CD14-positive monocyte (primary cell): ENCODE measurements around the gene PPFIBP2. TPM values are rescaled to one million over a fixed set of nuclear protein-coding genes. Genes with fewer than 3 reads are reported as not detected.

Experiments used
- DNase-seq, 3 donors: peaks; one replicate each; pipeline ENCODE4 v3.0.0-alpha.2; 2011 to 2022
- H2AFZ ChIP-seq: 2 replicates; pipeline ENCODE4 v1.6.0; 2012; ENCODE audit warnings: mild to moderate bottlenecking, low read depth, low read length, inconsistent platforms; ENCODE audit not compliant: insufficient read depth, poor library complexity, severe bottlenecking
- H3K27ac ChIP-seq, 2 donors: 1 replicate in 1 of 2; 2 replicates in 1 of 2; pipeline ENCODE4 v1.5.1; 2012 to 2013; ENCODE audit warnings: low read length in 2 of 2, control low read depth in 1 of 2, inconsistent platforms in 1 of 2, low read depth in 1 of 2, mild to moderate bottlenecking in 1 of 2
- H3K27me3 ChIP-seq, 2 donors: one replicate each; pipeline versions ENCODE4 v1.6.0 to v1.6.1; 2011 to 2013; ENCODE audit warnings: low read length in 2 of 2; ENCODE audit not compliant: control insufficient read depth in 2 of 2, insufficient read depth in 2 of 2
- H3K36me3 ChIP-seq, 2 donors: replicated peaks in 1 of 2; 1 replicate in 1 of 2; 2 replicates in 1 of 2; pipeline versions ENCODE4 v1.5.1 to v1.6.1; 2012 to 2013; ENCODE audit warnings: low read length in 2 of 2, control low read depth in 1 of 2, inconsistent platforms in 1 of 2, mild to moderate bottlenecking in 1 of 2; ENCODE audit not compliant: insufficient read depth in 2 of 2, control insufficient read depth in 1 of 2
- H3K4me1 ChIP-seq, 2 donors: 1 replicate in 1 of 2; 2 replicates in 1 of 2; pipeline versions ENCODE4 v1.5.1 to v1.6.1; 2012 to 2013; ENCODE audit warnings: low read length in 2 of 2, control low read depth in 1 of 2, inconsistent platforms in 1 of 2, mild to moderate bottlenecking in 1 of 2, moderate library complexity in 1 of 2; ENCODE audit not compliant: insufficient read depth in 2 of 2, control insufficient read depth in 1 of 2
- H3K4me2 ChIP-seq: replicated peaks from 2 replicates; pipeline ENCODE3; 2012; ENCODE audit warnings: low read length, moderate library complexity, mild to moderate bottlenecking; ENCODE audit not compliant: poor library complexity, severe bottlenecking; ENCODE audit errors: extremely low read depth
- H3K4me3 ChIP-seq, 3 experiments: fragments of 200-600 bp in 1 of 3; sonication (generic) in 1 of 3; replicated peaks in 1 of 3; 1 replicate in 2 of 3; 2 replicates in 1 of 3; pipeline ENCODE4 v1.5.1; 2011 to 2013; ENCODE audit warnings: low read length in 3 of 3, mild to moderate bottlenecking in 3 of 3, control low read depth in 2 of 3, low read depth in 2 of 3, inconsistent platforms in 1 of 3, moderate library complexity in 1 of 3
- H3K79me2 ChIP-seq: 2 replicates; pipeline ENCODE4 v1.6.0; 2012; ENCODE audit warnings: mild to moderate bottlenecking, control low read depth, inconsistent platforms, low read length, moderate library complexity; ENCODE audit not compliant: insufficient read depth
- H3K9ac ChIP-seq: 2 replicates; pipeline ENCODE4 v1.6.0; 2017; ENCODE audit warnings: low read length, mild to moderate bottlenecking; ENCODE audit not compliant: insufficient read depth, poor library complexity, severe bottlenecking
- H3K9me3 ChIP-seq, 2 donors: replicated peaks in 1 of 2; 1 replicate in 1 of 2; 2 replicates in 1 of 2; pipeline versions ENCODE4 v1.5.1 to v1.6.1; 2012 to 2013; ENCODE audit warnings: low read length in 2 of 2, control low read depth in 1 of 2; ENCODE audit not compliant: control insufficient read depth in 1 of 2, insufficient read depth in 1 of 2
- H4K20me1 ChIP-seq: 2 replicates; pipeline ENCODE4 v1.6.0; 2012; ENCODE audit warnings: mild to moderate bottlenecking, low read length, control low read depth, moderate library complexity; ENCODE audit not compliant: insufficient read depth
- H3K27ac Mint-ChIP-seq, 7 donors: one replicate each; pipeline ENCODE4 v1.8.0; 2020; ENCODE audit warnings: mild to moderate bottlenecking in 7 of 7, mixed read lengths in 7 of 7, moderate library complexity in 6 of 7, inconsistent platforms in 2 of 7
- H3K27me3 Mint-ChIP-seq, 3 donors: one replicate each; pipeline ENCODE4 v1.8.0; 2021 to 2022; ENCODE audit warnings: low read depth in 3 of 3, mild to moderate bottlenecking in 3 of 3, mixed read lengths in 3 of 3, moderate library complexity in 3 of 3, inconsistent platforms in 1 of 3
- H3K36me3 Mint-ChIP-seq, 2 donors: one replicate each; pipeline ENCODE4 v1.8.0; 2020; ENCODE audit warnings: mixed read lengths in 2 of 2, inconsistent platforms in 1 of 2, mild to moderate bottlenecking in 1 of 2
- H3K4me1 Mint-ChIP-seq: one replicate; pipeline ENCODE4 v1.8.0; 2020; ENCODE audit warnings: mild to moderate bottlenecking, mixed read lengths
- H3K4me3 Mint-ChIP-seq, 2 donors: one replicate each; pipeline ENCODE4 v1.8.0; 2020; ENCODE audit warnings: mild to moderate bottlenecking in 2 of 2, mixed read lengths in 2 of 2, moderate library complexity in 1 of 2
- H3K9me3 Mint-ChIP-seq, 7 donors: one replicate each; pipeline ENCODE4 v1.8.0; 2020 to 2022; ENCODE audit warnings: mixed read lengths in 7 of 7, mild to moderate bottlenecking in 6 of 7, moderate library complexity in 6 of 7, inconsistent platforms in 2 of 7
- CTCF ChIP-seq: fragments of 200-600 bp; IDR thresholded peaks from one replicate; pipeline ENCODE4 v1.8.0; 2022; ENCODE audit warnings: antibody characterized with exemption, mild to moderate bottlenecking
- WGBS: methylation state at CpG from one replicate; pipeline ENCODE4 v1.1.5; 2013; ENCODE audit warnings: missing lambda C conversion rate; ENCODE audit not compliant: insufficient coverage; 5-methylcytosine and 5-hydroxymethylcytosine counted together
- intact Hi-C, 2 donors: fragments of 100-400 bp; cut with micrococcal nuclease; formaldehyde crosslinking; loops; one replicate each; pipeline versions ENCODE4 v1.15.0 to v1.15.1; 2023
- polyA plus RNA-seq, 3 donors: library from polyadenylated mRNA; depleted of rRNA in 1 of 3; unstranded in 2 of 3; stranded (reverse) in 1 of 3; fragments of 300-500 nt in 2 of 3; fragments of >200 nt in 1 of 3; fragmentation: Illumina TruSeq in 2 of 3; gene quantifications; 1 replicate in 2 of 3; 2 replicates in 1 of 3; pipeline ENCODE4 v1.2.3, GENCODE V29; 2012 to 2021

Gene PPFIBP2
- polyA plus RNA-seq, 3 donors = 5.9 to 41.6 (median 8.6) TPM

- H3K4me1 Mint-ChIP-seq = peaks cover 10% of the 10 kb centered on the region
- peak overlapping the region in 2 of 7 donors; percentile 24 to 38 for H3K27ac Mint-ChIP-seq
- H3K4me3 Mint-ChIP-seq = peak overlapping the region in 1 of 2 donors; percentile 28
- peaks cover 96% of the 10 kb centered on the region in 2 donors for H3K36me3 Mint-ChIP-seq
- Histone ChIP-seq H3K79me2 (no peaks in the 10 kb centered on the region), H3K4me1 (peaks cover 8 to 15% of the 10 kb centered on the region in 2 donors), H3K9me3 (no peaks in the 10 kb centered on the region), H4K20me1 (peaks cover 12% of the 10 kb centered on the region), H3K4me2 (no peak overlapping the region), H3K9ac (no peak overlapping the region), H3K27ac (no peak overlapping the region), H3K27me3 (no peaks in the 10 kb centered on the region), H3K36me3 (peaks cover 76 to 98% of the 10 kb centered on the region in 2 donors), H2AFZ (no peak overlapping the region), H3K4me3 (no peak overlapping the region)
- no peak for TF ChIP-seq CTCF
- peaks cover 0 to 5% (median 3%) of the 10 kb centered on the region in 3 donors for H3K27me3 Mint-ChIP-seq
- intact Hi-C loops = no loop called here
- peak in 2 of 3 donors; percentile 10 to 36 for DNase-seq
- WGBS = no CpG with 5 or more reads among the region's 5 CpGs
- H3K9me3 Mint-ChIP-seq = no peaks in the 10 kb centered on the region
These were observed 137.3 kb downstream of the PPFIBP2 start for GRCh38 chr11:7651140-7651551.

- H3K9me3 Mint-ChIP-seq = no peaks in the 10 kb centered on the region
- H3K4me3 ChIP-seq = no peak overlapping the region
- H3K9ac ChIP-seq = no peak overlapping the region
- peaks cover 8 to 15% of the 10 kb centered on the region in 2 donors for H3K4me1 ChIP-seq
- no peak overlapping the region for H3K27ac ChIP-seq
- peaks cover 76 to 99% of the 10 kb centered on the region in 2 donors for H3K36me3 ChIP-seq
- H3K27me3 ChIP-seq = no peaks in the 10 kb centered on the region
- peak overlapping the region in 3 of 7 donors; percentile 24 to 41 (median 38) for H3K27ac Mint-ChIP-seq
- TF ChIP-seq CTCF = no peak
- DNase-seq = no peak
- H3K9me3 ChIP-seq = no peaks in the 10 kb centered on the region
- H3K36me3 Mint-ChIP-seq = peaks cover 96 to 97% of the 10 kb centered on the region in 2 donors
- no peaks in the 10 kb centered on the region for H3K79me2 ChIP-seq
- peaks cover 10% of the 10 kb centered on the region for H3K4me1 Mint-ChIP-seq
- 66% methylated on average over 8 of the region's 9 CpGs for WGBS
- intact Hi-C loops = no loop called here
- no peak overlapping the region for H2AFZ ChIP-seq
- no peak overlapping the region for H3K4me2 ChIP-seq
- peaks cover 0 to 5% (median 3%) of the 10 kb centered on the region in 3 donors for H3K27me3 Mint-ChIP-seq
- peaks cover 13% of the 10 kb centered on the region for H4K20me1 ChIP-seq
- no peak overlapping the region for H3K4me3 Mint-ChIP-seq
These were observed 137.9 kb downstream of the PPFIBP2 start for GRCh38 chr11:7651700-7652099.
